ENCODE data around the gene ZNF460.

Gene ZNF460

GRCh38 chr19:57319869-57320179 lies 39.5 kb downstream of the ZNF460 start:
- Histone ChIP-seq H3K4me2 (ENCODE audit: low read depth, low read length, poor library complexity, severe bottlenecking) (peak overlapping the region; percentile 77), H3K9me3 (ENCODE audit: insufficient read depth, low read length) (no peaks in the 10 kb centered on the region), H3K4me3 (ENCODE audit: insufficient read depth, low read length, poor library complexity, severe bottlenecking) (peak overlapping the region; percentile 94), H3K9me2 (replicated peaks; ENCODE audit: insufficient read depth, low read length) (no peaks in the 10 kb centered on the region), H3F3A (ENCODE audit: insufficient read depth) (no peaks in the 10 kb centered on the region), H3K9ac (ENCODE audit: low read length) (peak overlapping the region; percentile 98), H4K20me1 (ENCODE audit: low read depth, low read length) (no peaks in the 10 kb centered on the region), H3K27me3 (ENCODE audit: low read length) (no peaks in the 10 kb centered on the region), H2AFZ (ENCODE audit: low read depth, low read length, severe bottlenecking) (peak overlapping the region; percentile 94), H3K36me3 (ENCODE audit: low read length) (peaks cover 6% of the 10 kb centered on the region; the same call in 1 of the 2 replicates), H3K27ac (ENCODE audit: low read depth, low read length) (peak overlapping the region; percentile 69), H3K79me2 (ENCODE audit: insufficient read depth, low read length) (peaks cover 28% of the 10 kb centered on the region)
- TF ChIP-seq CTCF (IDR thresholded peaks at IDR 0.05; ENCODE audit: insufficient read depth, low read length, poor library complexity, severe bottlenecking) = no peak
- no peak for TF ChIP-seq EZH2phosphoT487 (conservative IDR thresholded peaks at IDR 0.05; ENCODE audit: low read length)

- Histone ChIP-seq H4K20me1 (ENCODE audit: low read depth, low read length) (no peaks in the 10 kb centered on the region), H3K9ac (ENCODE audit: low read length) (peak within 1 kb of the TSS; percentile 98), H3K27ac (ENCODE audit: low read depth, low read length) (peak within 1 kb of the TSS; percentile 69), H3K36me3 (ENCODE audit: low read length) (peaks cover 10% of the 10 kb centered on the region; the same call in 1 of the 2 replicates), H3K79me2 (ENCODE audit: insufficient read depth, low read length) (peaks cover 30% of the 10 kb centered on the region), H3F3A (ENCODE audit: insufficient read depth) (no peaks in the 10 kb centered on the region), H3K4me3 (ENCODE audit: insufficient read depth, low read length, poor library complexity, severe bottlenecking) (peak within 1 kb of the TSS; percentile 94), H2AFZ (ENCODE audit: low read depth, low read length, severe bottlenecking) (peak within 1 kb of the TSS; percentile 94), H3K27me3 (ENCODE audit: low read length) (no peaks in the 10 kb centered on the region), H3K9me3 (ENCODE audit: insufficient read depth, low read length) (no peaks in the 10 kb centered on the region), H3K4me2 (ENCODE audit: low read depth, low read length, poor library complexity, severe bottlenecking) (peak within 1 kb of the TSS; percentile 77), H3K9me2 (replicated peaks; ENCODE audit: insufficient read depth, low read length) (no peaks in the 10 kb centered on the region)
- no peak for TF ChIP-seq EZH2phosphoT487 (conservative IDR thresholded peaks at IDR 0.05; ENCODE audit: low read length)
- TF ChIP-seq CTCF (IDR thresholded peaks at IDR 0.05; ENCODE audit: insufficient read depth, low read length, poor library complexity, severe bottlenecking) = no peak
Measured at GRCh38 chr19:57320180-57321084, 40.1 kb downstream of the ZNF460 start, which contains the start of gene ZNF543. Gene ZNF543 (plus strand): TSS chr19:57320472. CDS start chr19:57320854, 382 bp downstream.

GRCh38 chr19:57321116-57321515 lies 40.8 kb downstream of the ZNF460 start:
- H4K20me1 ChIP-seq (ENCODE audit: low read depth, low read length) = no peaks in the 10 kb centered on the region
- no peak overlapping the region for H3K27ac ChIP-seq (ENCODE audit: low read depth, low read length)

More at GRCh38 chr19:57321116-57321515, 40.8 kb downstream of the ZNF460 start:
- peaks cover 36% of the 10 kb centered on the region for H3K79me2 ChIP-seq (ENCODE audit: insufficient read depth, low read length)
- H3F3A ChIP-seq (ENCODE audit: insufficient read depth) = no peaks in the 10 kb centered on the region
- no peaks in the 10 kb centered on the region for H3K9me3 ChIP-seq (ENCODE audit: insufficient read depth, low read length)
- peak overlapping the region; percentile 98 for H3K9ac ChIP-seq (ENCODE audit: low read length)
- no peaks in the 10 kb centered on the region for H3K9me2 ChIP-seq (replicated peaks; ENCODE audit: insufficient read depth, low read length)
- peak overlapping the region; percentile 94 for H3K4me3 ChIP-seq (ENCODE audit: insufficient read depth, low read length, poor library complexity, severe bottlenecking)
- peaks cover 13% of the 10 kb centered on the region; the same call in 1 of the 2 replicates for H3K36me3 ChIP-seq (ENCODE audit: low read length)
- no peaks in the 10 kb centered on the region for H3K27me3 ChIP-seq (ENCODE audit: low read length)
- H3K4me2 ChIP-seq (ENCODE audit: low read depth, low read length, poor library complexity, severe bottlenecking) = peak overlapping the region; percentile 77
- TF ChIP-seq EZH2phosphoT487 (conservative IDR thresholded peaks at IDR 0.05; ENCODE audit: low read length) = no peak
- no peak for TF ChIP-seq CTCF (IDR thresholded peaks at IDR 0.05; ENCODE audit: insufficient read depth, low read length, poor library complexity, severe bottlenecking)
- no peak overlapping the region for H2AFZ ChIP-seq (ENCODE audit: low read depth, low read length, severe bottlenecking)
